Activated naive CD4-positive, alpha-beta T cell treated with anti-CD3 and anti-CD28 coated beads, Interleukin-2, amount 50 U/mL, for 72 hours (primary cell): ENCODE data around the gene LMF1. TPM values are rescaled to one million over a fixed set of nuclear protein-coding genes. Genes with fewer than 3 reads are reported as not detected.
"Not testable (repeated sequence)": the region's sequence is repeated elsewhere in the genome, so short reads cannot be mapped to it uniquely, and the experiment has no call there.

Experiments
- ATAC-seq, 2 donors: fragments of 150-1000 bp; cut with Tn5 transposase; 2 replicates each; pipeline ENCODE4 v1.10.0; 2021; ENCODE audit warnings: mild to moderate bottlenecking in 2 of 2, moderate library complexity in 2 of 2
- DNase-seq, 2 donors: peaks; one replicate each; pipeline ENCODE4 v3.0.0; 2021 to 2022; ENCODE audit warnings: low spot score in 2 of 2
- H3K27ac Mint-ChIP-seq, 2 donors: one replicate each; pipeline ENCODE4 v1.8.0; 2022; ENCODE audit warnings: mild to moderate bottlenecking in 2 of 2, mixed read lengths in 2 of 2
- H3K36me3 Mint-ChIP-seq, 2 donors: one replicate each; pipeline ENCODE4 v1.8.0; 2022; ENCODE audit warnings: mixed read lengths in 2 of 2
- H3K9me3 Mint-ChIP-seq, 2 donors: one replicate each; pipeline ENCODE4 v1.8.0; 2022; ENCODE audit warnings: mixed read lengths in 2 of 2
- total RNA-seq, 2 donors: library from RNA; stranded (reverse); gene quantifications; one replicate each; pipeline ENCODE4 v1.2.3, GENCODE V29; 2022

Gene LMF1
- total RNA-seq, 2 donors from 2014 or later, result 13.0 to 19.1 TPM

DNA sequence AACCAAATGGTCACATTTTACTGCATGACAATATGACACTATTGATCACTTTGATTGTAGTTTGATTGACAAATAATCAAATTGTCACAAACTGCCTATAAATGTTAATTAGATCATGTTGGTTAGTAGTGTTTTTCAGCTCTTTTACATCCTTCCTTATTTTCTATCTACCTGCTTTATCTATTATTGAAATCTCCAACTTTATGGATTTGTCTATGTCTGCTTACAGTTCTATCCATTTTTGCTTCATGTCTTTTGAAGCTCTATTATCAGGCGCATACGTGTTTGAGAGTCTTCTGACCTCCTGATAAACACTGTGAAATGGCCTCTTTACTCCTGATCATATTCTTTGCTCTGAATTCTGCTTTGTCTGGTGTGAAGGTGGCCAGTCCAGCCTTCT lies 87.0 kb downstream of the LMF1 start:
- no peak for DNase-seq
- H3K27ac Mint-ChIP-seq, result no peak overlapping the region
- H3K9me3 Mint-ChIP-seq, result no peaks in the 10 kb centered on the region
- no peak for ATAC-seq
- no peaks in the 10 kb centered on the region for H3K36me3 Mint-ChIP-seq

DNA sequence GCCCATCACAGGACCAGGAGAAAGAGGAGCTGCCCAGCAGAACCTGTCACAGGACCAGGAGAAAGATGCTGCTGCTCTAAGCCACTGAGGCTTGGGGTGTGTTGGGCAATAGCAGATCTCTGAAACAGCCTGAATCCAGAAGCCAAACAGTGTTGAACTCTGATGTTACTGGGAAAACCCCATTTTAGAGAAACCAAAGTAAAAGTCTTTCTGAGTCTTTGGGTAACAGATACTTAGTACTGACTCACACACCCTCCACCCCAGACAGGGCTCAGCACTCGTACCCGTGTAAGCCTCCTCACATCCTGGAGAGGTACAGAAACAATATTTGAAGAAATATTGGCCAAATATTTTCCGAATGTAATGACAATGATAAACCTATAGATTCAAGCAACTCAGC lies 87.4 kb downstream of the LMF1 start:
- Mint-ChIP-seq H3K27ac (no peak overlapping the region), H3K9me3 (no peaks in the 10 kb centered on the region), H3K36me3 (no peaks in the 10 kb centered on the region)
- no peak for DNase-seq
- peak; percentile 56 to 72 for ATAC-seq

DNA sequence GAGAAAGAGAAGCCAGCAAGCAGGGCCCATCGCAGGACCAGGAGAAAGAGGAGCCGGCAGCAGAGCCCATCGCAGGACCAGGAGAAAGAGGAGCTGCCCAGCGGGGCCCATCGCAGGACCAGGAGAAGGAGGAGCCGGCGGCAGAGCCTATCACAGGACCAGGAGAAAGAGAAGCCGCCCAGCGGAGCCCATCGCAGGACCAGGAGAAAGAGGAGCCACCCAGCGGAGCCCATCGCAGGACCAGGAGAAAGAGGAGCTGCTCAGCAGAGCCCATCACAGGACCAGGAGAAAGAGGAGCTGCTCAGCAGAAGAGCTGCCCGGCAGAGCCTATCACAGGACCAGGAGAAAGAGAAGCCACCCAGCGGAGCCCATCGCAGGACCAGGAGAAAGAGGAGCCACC lies 88.1 kb downstream of the LMF1 start:
- H3K27ac Mint-ChIP-seq, DNase-seq, H3K9me3 Mint-ChIP-seq, H3K36me3 Mint-ChIP-seq, ATAC-seq: not testable (repeated sequence)

DNA sequence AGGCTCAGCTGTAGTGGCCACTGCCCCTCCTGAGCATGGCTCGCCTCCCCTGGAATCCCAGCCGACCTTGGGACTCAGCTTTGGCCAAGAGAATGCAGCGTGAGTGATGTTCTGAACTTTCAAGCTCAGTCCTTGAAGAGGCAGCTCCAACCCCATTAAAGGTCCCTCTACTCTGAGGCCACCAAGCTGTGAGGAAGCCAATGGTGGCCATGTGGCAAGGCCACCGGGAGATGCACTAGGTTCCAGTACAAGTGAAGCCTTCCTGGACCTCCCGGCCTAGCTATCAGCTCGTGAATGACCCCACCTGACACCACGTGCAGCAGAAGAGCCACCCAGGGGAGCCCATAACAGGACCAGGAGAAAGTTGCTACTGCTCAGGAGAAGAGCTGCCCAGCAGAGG lies 88.5 kb downstream of the LMF1 start:
- no peak for ATAC-seq
- no peaks in the 10 kb centered on the region for H3K36me3 Mint-ChIP-seq
- no peaks in the 10 kb centered on the region for H3K9me3 Mint-ChIP-seq
- H3K27ac Mint-ChIP-seq, result no peak overlapping the region
- DNase-seq, result no peak

DNA sequence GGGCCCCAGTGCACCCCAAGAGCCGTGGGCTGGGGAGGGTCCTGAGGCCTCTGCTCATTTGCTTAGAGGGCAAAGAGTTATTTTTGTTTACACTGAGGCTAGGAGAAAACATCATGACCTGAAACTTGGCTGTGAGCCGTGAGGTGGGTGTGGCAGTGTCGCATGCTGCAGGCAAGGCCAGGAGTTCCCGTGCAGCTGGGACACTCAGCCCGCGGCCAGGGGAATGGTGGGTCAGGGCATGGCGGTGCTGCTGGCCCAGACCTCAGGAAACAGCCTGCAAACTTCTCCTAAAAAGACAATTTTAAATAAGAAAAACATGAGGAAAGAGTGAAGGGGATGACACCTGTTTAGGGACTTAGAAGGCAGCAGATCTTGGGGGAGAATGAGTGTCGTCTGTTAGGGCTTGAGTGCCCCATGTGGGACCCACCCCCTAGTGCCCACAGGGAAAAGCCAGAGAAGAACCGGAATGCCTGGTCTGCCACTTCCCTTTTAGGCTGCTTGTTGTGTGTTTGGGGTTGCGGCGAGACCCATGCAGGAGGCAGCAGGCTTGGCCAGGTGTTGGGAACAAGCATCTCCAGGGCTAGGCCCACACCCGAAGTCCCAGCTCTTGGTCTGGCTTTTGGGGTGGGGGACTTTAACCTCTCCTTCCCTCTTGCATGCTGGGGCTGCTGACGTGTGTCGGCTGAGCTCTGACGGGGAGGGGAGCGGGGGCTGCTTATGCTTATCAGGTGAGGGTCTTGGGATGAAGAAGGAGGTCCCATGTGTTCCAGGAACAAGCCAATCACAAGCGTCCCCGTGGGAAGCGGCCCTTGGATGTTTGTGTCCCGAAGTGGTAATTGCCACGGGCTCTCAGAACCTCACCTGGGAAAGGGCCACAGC lies 89.3 kb downstream of the LMF1 start:
- Mint-ChIP-seq H3K36me3 (no peaks in the 10 kb centered on the region), H3K9me3 (no peaks in the 10 kb centered on the region), H3K27ac (peak overlapping the region; percentile 49 to 50)
- no peak for ATAC-seq
- DNase-seq, result no peak

DNA sequence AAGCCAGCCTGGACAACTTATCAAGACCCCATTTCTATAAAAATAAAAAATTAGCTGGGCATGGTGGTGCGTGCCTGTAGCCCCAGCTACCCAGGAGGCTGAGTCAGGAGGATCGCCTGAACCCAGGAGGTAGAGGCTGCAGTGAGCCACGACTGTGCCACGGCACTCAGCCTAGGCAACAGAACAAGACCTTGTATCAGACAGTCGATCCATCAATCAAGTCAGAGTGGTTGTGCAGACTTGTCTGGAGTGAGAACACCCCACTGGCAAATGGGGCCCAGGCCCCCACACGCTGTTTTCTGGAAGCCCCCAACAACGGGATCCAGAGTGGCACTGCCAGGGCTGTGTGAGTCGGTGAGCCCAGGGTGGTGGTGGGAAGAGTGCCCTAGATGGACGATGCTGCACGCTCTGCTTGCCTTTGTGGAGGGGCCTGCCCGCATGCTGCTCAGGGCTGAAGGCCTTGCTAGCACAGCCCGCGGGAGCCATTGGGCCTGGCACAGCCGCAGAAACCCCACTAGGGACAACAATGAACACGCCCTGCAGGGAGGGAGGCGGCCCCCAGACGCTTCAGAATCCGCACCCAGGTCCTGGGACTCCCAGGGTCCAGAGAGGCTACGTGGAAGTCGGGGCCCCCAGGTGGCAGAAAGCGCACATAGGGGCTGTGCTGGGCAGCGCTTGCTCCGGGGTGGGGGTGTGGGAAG lies 90.2 kb downstream of the LMF1 start:
- DNase-seq (no peak), ATAC-seq (no peak)
- H3K36me3 Mint-ChIP-seq, result no peaks in the 10 kb centered on the region
- peak overlapping the region in 1 of 2 donors; percentile 49 for H3K27ac Mint-ChIP-seq
- H3K9me3 Mint-ChIP-seq, result no peaks in the 10 kb centered on the region

DNA sequence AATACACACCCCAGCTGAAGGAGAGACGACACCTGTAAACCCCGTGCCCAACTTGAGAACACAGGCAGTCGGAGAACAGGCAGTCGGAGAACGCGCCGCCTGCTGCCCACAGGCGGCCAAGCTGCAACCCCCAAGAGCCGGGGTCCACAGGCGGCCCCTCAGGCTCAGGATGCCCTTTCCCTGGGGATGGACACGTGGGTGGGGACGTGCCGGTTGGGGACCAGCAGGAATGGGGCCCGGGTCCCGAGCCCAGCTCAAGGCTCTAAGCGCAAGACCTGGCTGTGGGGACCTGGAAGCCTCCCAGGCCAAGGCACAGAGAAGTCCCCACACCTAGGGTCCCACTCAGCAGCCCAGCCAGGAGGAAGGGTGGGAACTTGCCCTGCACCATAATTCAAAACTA lies 90.8 kb downstream of the LMF1 start:
- Mint-ChIP-seq H3K27ac (no peak overlapping the region), H3K36me3 (no peaks in the 10 kb centered on the region), H3K9me3 (no peaks in the 10 kb centered on the region)
- ATAC-seq (no peak), DNase-seq (no peak)

DNA sequence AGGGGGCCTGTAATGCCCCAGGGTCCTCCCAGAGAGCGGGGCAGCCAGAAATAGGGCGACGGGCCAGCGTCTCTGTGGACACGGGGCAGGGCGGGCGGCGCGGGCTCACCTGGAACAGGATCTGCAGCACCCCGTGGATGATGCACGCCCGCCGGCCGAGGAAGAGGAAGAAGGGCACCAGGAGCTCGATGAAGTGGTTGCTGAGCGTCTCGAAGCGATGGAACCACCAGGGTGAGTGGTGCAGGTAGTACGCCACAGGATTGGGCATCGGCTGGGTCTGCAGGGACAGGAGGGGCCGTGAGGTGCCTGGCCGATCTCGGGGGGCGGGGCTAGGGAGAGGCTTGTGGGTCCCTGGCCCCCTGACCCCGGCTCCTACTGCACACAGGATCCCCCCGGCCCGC lies 91.3 kb downstream of the LMF1 start:
- Mint-ChIP-seq H3K36me3 (no peaks in the 10 kb centered on the region), H3K9me3 (no peaks in the 10 kb centered on the region), H3K27ac (no peak overlapping the region)
- ATAC-seq (no peak), DNase-seq (peak in 1 of 2 donors; percentile 52)

DNA sequence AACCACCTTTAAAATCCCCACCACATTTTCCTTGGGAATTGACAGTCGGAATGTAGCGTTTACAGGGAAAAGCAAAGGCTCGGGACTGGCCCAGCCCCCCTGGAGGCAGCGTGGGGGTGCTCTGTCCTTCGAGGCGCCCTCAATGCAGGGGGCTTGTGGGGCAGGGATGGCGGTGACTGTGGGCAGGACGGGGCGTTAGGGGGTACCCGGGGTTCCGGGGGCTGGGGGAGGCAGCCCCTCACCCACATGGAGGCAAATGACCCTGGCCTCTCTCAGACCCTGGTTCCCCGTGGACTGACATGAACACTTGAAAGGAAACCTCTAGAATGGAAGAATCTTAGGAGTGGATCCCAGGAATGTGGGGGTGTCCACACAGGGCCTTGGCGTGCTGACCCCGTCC lies 91.9 kb downstream of the LMF1 start:
- DNase-seq, result no peak
- no peak for ATAC-seq
- Mint-ChIP-seq H3K36me3 (no peaks in the 10 kb centered on the region), H3K27ac (no peak overlapping the region), H3K9me3 (no peaks in the 10 kb centered on the region)

DNA sequence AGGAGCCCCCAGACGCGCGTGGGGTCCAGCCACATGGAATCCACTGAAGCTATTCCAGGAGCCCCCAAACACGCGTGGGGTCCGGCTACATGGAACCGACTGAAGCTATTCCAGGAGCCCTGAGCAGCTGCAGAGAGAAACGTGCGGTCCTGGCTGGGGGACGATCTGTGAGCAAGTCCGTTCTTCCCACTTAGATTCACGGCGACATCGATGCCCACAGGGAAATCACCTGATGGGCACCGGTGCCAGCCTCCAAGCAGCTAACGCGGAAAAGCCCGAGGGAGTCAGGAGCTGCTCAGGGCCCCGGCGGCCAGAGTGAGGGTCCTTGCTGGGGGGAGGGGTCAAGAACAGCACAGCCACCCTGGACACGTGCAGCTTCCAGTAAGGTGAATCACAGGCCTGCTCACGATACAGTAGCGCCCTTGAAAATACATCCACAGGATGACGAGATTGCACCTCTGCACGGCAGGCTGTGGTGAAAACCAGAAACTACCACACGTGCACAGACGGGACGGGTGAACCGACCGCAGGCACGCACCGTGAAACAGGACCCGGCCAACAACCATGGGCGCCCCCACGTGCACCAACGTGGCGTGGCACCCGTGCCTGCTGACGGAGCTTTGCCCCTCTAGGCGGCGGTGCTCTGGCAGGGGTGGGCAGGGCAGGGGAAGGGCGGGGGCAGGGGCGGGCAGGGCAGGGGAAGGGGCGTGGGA lies 92.6 kb downstream of the LMF1 start:
- ATAC-seq (peak; percentile 57 to 60), DNase-seq (peak in 1 of 2 donors; percentile 52)
- Mint-ChIP-seq H3K27ac (peak overlapping the region in 1 of 2 donors; percentile 60), H3K36me3 (no peaks in the 10 kb centered on the region), H3K9me3 (no peaks in the 10 kb centered on the region)

DNA sequence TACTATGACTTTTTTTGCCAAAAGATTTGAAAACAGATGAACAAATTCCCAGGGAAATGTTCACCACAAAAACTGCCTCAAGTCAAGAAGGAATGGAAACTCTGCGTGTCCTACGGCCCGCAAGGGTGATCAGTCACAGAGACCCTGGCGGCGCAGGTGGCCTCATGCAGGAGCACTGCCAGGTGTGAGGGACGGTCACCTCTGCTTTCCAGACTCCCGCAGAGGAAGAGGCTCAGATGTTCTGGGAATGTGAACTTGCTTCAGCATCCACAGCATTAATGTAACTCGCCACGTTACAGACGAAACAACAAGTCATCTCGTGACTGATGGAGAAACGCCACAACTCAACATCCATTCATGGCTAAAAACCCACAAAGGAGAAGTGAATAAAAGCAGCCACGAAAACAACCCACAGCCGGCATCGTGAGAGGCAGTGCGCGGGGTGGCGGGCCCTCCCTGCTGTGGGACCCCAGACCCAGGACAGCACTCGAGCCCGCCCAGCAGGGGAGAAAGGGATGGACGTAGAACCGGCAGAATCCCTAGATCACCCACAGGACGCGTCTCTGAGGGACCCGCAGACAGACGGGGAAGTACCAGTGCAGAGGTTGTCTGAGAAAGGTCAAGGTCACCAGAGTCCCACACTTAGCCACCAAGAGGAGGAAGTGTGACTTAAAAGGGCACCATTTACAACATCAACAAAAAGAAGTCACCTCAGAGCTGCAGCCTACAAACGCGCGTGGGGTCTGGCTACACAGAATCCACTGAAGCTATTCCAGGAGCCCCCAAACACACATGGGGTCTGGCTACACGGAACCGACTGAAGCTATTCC lies 93.3 kb downstream of the LMF1 start:
- ATAC-seq (peak in 1 of 2 donors; percentile 57), DNase-seq (no peak)
- H3K27ac Mint-ChIP-seq, result peak overlapping the region in 1 of 2 donors; percentile 60
- no peaks in the 10 kb centered on the region for H3K9me3 Mint-ChIP-seq
- H3K36me3 Mint-ChIP-seq, result no peaks in the 10 kb centered on the region

DNA sequence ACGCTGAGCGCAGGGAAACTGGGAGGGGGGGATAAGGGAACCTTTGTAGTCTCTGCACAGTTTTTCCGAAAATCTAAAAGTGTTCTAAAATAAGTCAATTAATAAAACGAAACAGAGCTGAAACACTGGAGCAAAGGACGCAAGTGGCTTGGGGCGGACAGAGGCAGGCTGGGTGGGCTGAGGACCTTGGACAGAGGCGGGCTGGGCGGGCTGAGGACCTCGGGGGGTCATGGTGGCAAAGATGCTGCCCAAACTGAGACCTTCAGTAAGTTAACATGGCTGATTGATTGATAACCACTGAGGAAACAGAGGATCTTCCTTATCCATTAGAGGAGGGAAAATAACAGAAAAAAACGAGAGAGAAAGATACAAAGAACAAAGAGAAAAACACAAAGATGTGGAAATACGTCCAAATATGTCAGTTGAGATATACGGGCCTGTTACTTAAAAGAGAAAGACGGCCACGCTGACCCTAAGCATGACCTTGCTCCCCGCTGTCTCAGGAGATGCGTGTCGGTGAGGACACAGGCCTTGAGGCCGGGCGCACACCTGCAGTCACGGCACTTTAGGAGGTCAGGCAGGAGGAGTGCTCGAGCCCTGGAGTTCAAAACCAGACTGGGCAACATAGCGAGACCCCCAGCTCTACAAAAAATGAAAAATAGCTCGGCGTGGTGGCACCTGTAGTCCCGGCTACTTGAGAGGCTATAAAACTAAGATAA lies 94.1 kb downstream of the LMF1 start:
- ATAC-seq, result no peak
- DNase-seq, result no peak
- H3K27ac Mint-ChIP-seq, result peak overlapping the region in 1 of 2 donors; percentile 60
- H3K36me3 Mint-ChIP-seq, result no peaks in the 10 kb centered on the region
- no peaks in the 10 kb centered on the region for H3K9me3 Mint-ChIP-seq

DNA sequence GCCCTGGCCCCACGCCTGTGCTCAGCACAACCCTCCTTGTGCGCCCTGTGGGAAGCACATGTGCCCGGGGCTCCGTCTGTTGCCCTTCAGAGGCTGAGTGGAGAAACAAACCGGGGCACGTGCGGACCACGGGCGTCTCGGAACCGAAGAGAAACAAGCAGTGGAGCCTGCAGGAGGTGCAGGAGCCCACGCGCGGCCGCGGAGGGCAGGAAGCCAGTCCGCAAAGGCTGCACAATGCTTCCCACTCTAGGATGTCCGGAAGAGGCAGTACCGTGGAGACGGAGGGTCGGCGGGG lies 94.8 kb downstream of the LMF1 start:
- Mint-ChIP-seq H3K27ac (no peak overlapping the region), H3K36me3 (no peaks in the 10 kb centered on the region), H3K9me3 (no peaks in the 10 kb centered on the region)
- ATAC-seq (no peak), DNase-seq (no peak)

DNA sequence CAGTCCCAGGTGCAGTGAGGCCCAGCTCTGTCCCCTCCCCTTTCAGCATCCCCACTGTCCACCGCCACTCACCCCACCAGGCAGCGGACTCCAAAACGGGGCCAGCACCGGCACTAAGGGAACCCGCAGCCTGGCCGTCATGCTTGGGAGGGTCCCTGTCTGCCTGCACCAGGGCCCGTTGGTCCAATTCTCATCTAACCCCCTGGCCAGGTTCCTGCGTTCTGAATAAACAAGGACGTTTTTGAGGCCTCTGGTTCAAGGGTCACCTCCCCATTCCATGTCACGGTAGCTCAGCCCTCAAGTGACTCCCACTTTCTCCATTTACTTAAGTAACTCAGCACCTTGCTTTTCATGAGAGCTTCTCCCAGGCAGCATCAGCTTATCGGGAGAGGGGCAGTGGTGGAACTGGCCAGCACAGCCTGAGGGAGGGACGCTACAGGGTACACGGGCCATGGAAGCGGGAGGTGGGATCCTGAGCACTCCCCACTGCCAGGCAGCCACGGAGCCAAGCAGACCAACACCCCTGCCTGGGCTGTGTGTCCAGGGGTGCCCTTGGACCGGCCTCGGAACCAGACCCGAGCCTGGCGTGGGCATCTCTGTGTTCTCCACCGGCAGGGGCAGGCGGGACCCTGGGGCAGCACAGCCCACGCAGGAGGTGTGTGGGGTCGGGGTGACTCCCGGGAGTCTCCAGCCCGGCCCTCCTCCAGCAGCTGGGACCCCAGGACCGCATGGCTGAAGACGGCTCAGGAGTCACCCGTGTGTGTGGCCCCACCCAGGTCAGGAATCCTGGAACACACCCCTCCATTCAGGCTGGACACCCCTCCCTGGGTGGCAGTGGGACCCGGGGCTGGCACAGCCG lies 95.4 kb downstream of the LMF1 start:
- no peak overlapping the region for H3K27ac Mint-ChIP-seq
- no peaks in the 10 kb centered on the region for H3K9me3 Mint-ChIP-seq
- no peak for DNase-seq
- no peaks in the 10 kb centered on the region for H3K36me3 Mint-ChIP-seq
- no peak for ATAC-seq

DNA sequence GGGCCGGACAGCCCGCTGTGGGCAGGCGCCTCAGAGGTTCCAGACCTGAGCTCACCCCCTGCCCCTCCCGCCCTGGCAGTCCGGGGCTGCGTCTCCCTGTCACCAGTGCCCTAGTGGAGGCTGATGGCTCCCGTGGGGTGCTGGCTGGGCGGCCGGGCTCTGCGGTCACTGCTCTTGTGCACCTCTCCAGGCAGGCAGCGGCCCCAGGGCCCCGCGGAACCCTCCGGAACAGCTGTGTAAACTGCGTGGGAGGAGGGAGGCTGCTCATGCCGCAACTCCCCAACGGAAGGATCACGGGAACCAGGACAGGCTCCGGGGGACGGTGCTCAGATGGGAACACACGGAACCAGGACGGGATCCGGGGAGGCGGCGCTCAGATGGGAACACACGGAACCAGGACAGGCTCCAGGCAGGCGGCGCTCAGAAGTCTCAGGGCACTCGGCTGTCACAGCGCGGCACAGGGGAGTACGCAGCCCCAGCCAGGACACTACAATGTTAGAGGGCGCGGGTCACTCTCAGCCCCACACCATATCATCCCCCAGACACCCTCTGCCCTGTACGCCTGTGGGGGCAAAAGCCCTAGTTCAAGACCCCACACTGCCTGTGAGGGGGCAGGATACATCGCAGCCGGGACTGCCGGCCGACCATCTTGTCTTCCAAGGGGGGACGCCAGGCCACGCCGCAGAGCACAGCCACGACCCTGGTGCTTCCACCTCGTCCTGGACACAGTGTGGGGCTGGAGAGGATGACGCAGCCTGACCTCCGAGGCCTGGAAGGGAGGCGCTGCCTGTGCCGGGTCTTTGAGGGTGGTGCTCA lies 96.2 kb downstream of the LMF1 start:
- Mint-ChIP-seq H3K9me3 (no peaks in the 10 kb centered on the region), H3K27ac (no peak overlapping the region), H3K36me3 (no peaks in the 10 kb centered on the region)
- DNase-seq, result no peak
- ATAC-seq, result no peak
